CD4-positive, alpha-beta memory T cell (primary cell): ENCODE measurements around the gene LIPT2. TPM values are rescaled to one million over a fixed set of nuclear protein-coding genes. Genes with fewer than 3 reads are reported as not detected.

Experiments used
- polyA plus RNA-seq, 2 donors: library from polyadenylated mRNA; unstranded; fragments of 300-500 nt; fragmentation: Illumina TruSeq; gene quantifications; one replicate each; pipeline ENCODE4 v1.2.3, GENCODE V29; 2021
- total RNA-seq, 2 experiments: library from RNA; stranded (reverse); gene quantifications; one replicate each; pipeline ENCODE4 v1.2.3, GENCODE V29; 2021

The LIPT2 gene
- total and polyA plus RNA-seq, 4 experiments from 2014 or later = 8.0 to 19.6 (median 12.6) TPM

Other genes with a start within 250 kb of the LIPT2 start
- not detected for gene P4HA3, start 182.1 kb downstream of the LIPT2 start, total RNA-seq
- not detected for gene P4HA3, start 182.1 kb downstream of the LIPT2 start, polyA plus RNA-seq
- 10 to 100 TPM; 10.4 to 11.2 TPM for gene PGM2L1, start 95.3 kb downstream of the LIPT2 start, total RNA-seq
- 1 to 10 TPM; 4.8 to 5.9 TPM for gene PGM2L1, start 95.3 kb downstream of the LIPT2 start, polyA plus RNA-seq
- gene KCNE3, start 26.2 kb downstream of the LIPT2 start, total RNA-seq = under 1 TPM in 1 of 2 experiments, not detected in 1; 0.28 TPM
- not detected for gene KCNE3, start 26.2 kb downstream of the LIPT2 start, polyA plus RNA-seq
- 10 to 100 TPM; 15.0 to 16.8 TPM for gene POLD3, start 98.9 kb upstream of the LIPT2 start, total RNA-seq
- 10 to 100 TPM; 17.0 to 20.3 TPM for gene POLD3, start 98.9 kb upstream of the LIPT2 start, polyA plus RNA-seq
- gene CHRDL2, start 237.7 kb upstream of the LIPT2 start, total RNA-seq = not detected
- not detected for gene CHRDL2, start 237.7 kb upstream of the LIPT2 start, polyA plus RNA-seq